Thyroid gland (tissue), 4 donors: ENCODE data around the gene INO80.

Experiments
- CTCF ChIP-seq, 6 experiments: fragments of 200-600 bp in 3 of 6; fragments of 450-650 bp in 3 of 6; sonication (generic) in 3 of 6; IDR thresholded peaks; one replicate each; pipeline ENCODE4 v1.5.1; 2016 to 2019; ENCODE audit warnings: antibody characterized with exemption in 6 of 6, mild to moderate bottlenecking in 2 of 6, inconsistent platforms in 1 of 6, moderate library complexity in 1 of 6
- POLR2A ChIP-seq, 2 donors: fragments of 450-650 bp; IDR thresholded peaks; one replicate each; pipeline ENCODE4 v1.6.1; 2017; ENCODE audit warnings: antibody characterized with exemption in 2 of 2, mild to moderate bottlenecking in 2 of 2, moderate library complexity in 1 of 2

- no peak for TF ChIP-seq CTCF (IDR thresholded peaks at IDR 0.05)
- no peak for TF ChIP-seq POLR2A (IDR thresholded peaks at IDR 0.05)
Observed at GRCh38 chr15:41080144-41080543, 35.9 kb downstream of the INO80 start.
